ENCODE measurements around the gene COPZ2. TPM values are rescaled to one million over a fixed set of nuclear protein-coding genes. Genes with fewer than 3 reads are reported as not detected.

Gene COPZ2
- total RNA-seq, 1 experiment from 2014 or later: 1.2 TPM

GRCh38 chr17:47982645-47983390 is 54.8 kb downstream of the COPZ2 start:
- no TSS peak for BruUV-seq (replicated peaks)
- Mint-ChIP-seq H3K4me3 (ENCODE audit: low read depth, unreplicated experiment) (no peak overlapping the region), H3K27me3 (ENCODE audit: unreplicated experiment) (no peaks in the 10 kb centered on the region), H3K27ac (ENCODE audit: unreplicated experiment) (no peak overlapping the region), H3K4me1 (ENCODE audit: low read depth, unreplicated experiment) (no peaks in the 10 kb centered on the region), H3K9me3 (ENCODE audit: low read depth, unreplicated experiment) (no peaks in the 10 kb centered on the region), H3K36me3 (ENCODE audit: insufficient read depth, unreplicated experiment) (peaks cover 66% of the 10 kb centered on the region)
- TF ChIP-seq, protein P1, sequence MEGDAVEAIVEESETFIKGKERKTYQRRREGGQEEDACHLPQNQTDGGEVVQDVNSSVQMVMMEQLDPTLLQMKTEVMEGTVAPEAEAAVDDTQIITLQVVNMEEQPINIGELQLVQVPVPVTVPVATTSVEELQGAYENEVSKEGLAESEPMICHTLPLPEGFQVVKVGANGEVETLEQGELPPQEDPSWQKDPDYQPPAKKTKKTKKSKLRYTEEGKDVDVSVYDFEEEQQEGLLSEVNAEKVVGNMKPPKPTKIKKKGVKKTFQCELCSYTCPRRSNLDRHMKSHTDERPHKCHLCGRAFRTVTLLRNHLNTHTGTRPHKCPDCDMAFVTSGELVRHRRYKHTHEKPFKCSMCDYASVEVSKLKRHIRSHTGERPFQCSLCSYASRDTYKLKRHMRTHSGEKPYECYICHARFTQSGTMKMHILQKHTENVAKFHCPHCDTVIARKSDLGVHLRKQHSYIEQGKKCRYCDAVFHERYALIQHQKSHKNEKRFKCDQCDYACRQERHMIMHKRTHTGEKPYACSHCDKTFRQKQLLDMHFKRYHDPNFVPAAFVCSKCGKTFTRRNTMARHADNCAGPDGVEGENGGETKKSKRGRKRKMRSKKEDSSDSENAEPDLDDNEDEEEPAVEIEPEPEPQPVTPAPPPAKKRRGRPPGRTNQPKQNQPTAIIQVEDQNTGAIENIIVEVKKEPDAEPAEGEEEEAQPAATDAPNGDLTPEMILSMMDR (IDR thresholded peaks at IDR 0.05; ENCODE audit: unreplicated experiment): no peak
- CTCF ChIA-PET: interaction anchor here (0.6 kb wide), 1 partner anchor 30 kb away, joined by 3 read pairs; no protein-coding TSS in a partner anchor
- DNase-seq: no peak
- intact Hi-C loops (cut with micrococcal nuclease; ENCODE audit: unreplicated experiment): no loop called here

DNA sequence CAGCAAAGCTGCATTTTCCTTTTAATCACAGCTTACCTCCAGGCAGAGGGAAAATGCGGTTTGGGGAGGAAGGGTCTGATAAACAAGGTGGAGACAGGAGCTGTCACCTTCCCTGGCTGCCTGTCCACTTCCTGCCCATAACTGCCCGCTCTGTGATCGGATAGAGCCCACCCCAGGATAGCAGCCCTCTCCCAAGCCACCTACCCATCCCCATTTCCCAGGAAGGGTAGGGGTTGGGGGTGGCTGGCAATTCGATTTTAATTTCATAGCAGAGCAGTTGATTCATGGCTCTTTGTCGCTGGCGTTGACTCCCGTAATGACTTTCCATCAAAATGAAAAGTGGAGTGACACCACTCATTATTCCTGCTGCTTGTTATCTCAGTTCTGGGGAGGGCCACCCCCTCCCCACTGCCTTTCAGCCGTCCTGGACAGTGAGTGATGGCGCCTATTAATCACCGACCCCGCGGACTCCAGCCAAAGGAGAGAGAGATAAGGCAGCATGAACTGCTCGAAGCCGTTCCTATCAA is 55.4 kb downstream of the COPZ2 start:
- intact Hi-C loops (cut with micrococcal nuclease; ENCODE audit: unreplicated experiment): no loop called here
- peaks cover 70% of the 10 kb centered on the region for H3K36me3 Mint-ChIP-seq (ENCODE audit: insufficient read depth, unreplicated experiment)
- TF ChIP-seq, protein P1 (IDR thresholded peaks at IDR 0.05; ENCODE audit: unreplicated experiment): no peak
- no peaks in the 10 kb centered on the region for H3K4me1 Mint-ChIP-seq (ENCODE audit: low read depth, unreplicated experiment)
- no peak overlapping the region for H3K4me3 Mint-ChIP-seq (ENCODE audit: low read depth, unreplicated experiment)
- H3K27ac Mint-ChIP-seq (ENCODE audit: unreplicated experiment): no peak overlapping the region
- H3K27me3 Mint-ChIP-seq (ENCODE audit: unreplicated experiment): no peaks in the 10 kb centered on the region
- BruUV-seq (replicated peaks): no TSS peak
- H3K9me3 Mint-ChIP-seq (ENCODE audit: low read depth, unreplicated experiment): no peaks in the 10 kb centered on the region
- no peak for DNase-seq
- CTCF ChIA-PET: interaction anchor here (1.6 to 2.0 kb wide), 2 partner anchors 29 to 36 kb away, joined by 4 read pairs; no protein-coding TSS in a partner anchor

- TF ChIP-seq, protein P1 (IDR thresholded peaks at IDR 0.05; ENCODE audit: unreplicated experiment): no peak
- no peaks in the 10 kb centered on the region for H3K4me1 Mint-ChIP-seq (ENCODE audit: low read depth, unreplicated experiment)
- no peaks in the 10 kb centered on the region for H3K27me3 Mint-ChIP-seq (ENCODE audit: unreplicated experiment)
- BruUV-seq (replicated peaks): TSS peak; percentile 89
- H3K4me3 Mint-ChIP-seq (ENCODE audit: low read depth, unreplicated experiment): no peak overlapping the region
- H3K27ac Mint-ChIP-seq (ENCODE audit: unreplicated experiment): no peak overlapping the region
- CTCF ChIA-PET: interaction anchor here (1.6 to 2.0 kb wide), 2 partner anchors 30 to 37 kb away, joined by 4 read pairs; no protein-coding TSS in a partner anchor
- H3K9me3 Mint-ChIP-seq (ENCODE audit: low read depth, unreplicated experiment): no peaks in the 10 kb centered on the region
- intact Hi-C loops (cut with micrococcal nuclease; ENCODE audit: unreplicated experiment): no loop called here
- H3K36me3 Mint-ChIP-seq (ENCODE audit: insufficient read depth, unreplicated experiment): peaks cover 70% of the 10 kb centered on the region
- DNase-seq: no peak
Observed at GRCh38 chr17:47981462-47981861, 56.1 kb downstream of the COPZ2 start.

DNA sequence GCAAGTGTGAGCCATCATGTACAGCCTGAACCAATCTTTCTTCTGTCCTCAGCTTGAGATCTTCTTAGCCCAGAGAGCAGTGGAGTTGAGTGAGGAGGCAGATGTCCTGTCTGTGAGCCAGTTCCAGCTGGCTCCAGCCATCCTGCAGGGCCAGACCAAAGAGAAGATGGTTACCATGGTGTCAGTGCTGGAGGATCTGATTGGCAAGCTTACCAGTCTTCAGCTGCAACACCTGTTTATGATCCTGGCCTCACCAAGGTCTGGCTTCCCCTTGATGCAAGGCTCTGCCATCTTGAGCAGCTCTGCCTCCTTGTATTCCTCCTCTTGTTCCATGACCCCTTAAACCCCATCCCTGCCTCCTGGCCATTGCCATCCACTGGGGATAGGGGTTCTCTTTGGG is 57.1 kb downstream of the COPZ2 start:
- Mint-ChIP-seq H3K4me1 (ENCODE audit: low read depth, unreplicated experiment) (no peaks in the 10 kb centered on the region), H3K4me3 (ENCODE audit: low read depth, unreplicated experiment) (no peak overlapping the region), H3K27me3 (ENCODE audit: unreplicated experiment) (no peaks in the 10 kb centered on the region), H3K27ac (ENCODE audit: unreplicated experiment) (no peak overlapping the region), H3K9me3 (ENCODE audit: low read depth, unreplicated experiment) (no peaks in the 10 kb centered on the region), H3K36me3 (ENCODE audit: insufficient read depth, unreplicated experiment) (peaks cover 67% of the 10 kb centered on the region)
- TF ChIP-seq, protein P1 (IDR thresholded peaks at IDR 0.05; ENCODE audit: unreplicated experiment): no peak
- DNase-seq: no peak
- CTCF ChIA-PET: interaction anchor here (1.6 to 2.0 kb wide), 2 partner anchors 31 to 38 kb away, joined by 4 read pairs; no protein-coding TSS in a partner anchor
- intact Hi-C loops (cut with micrococcal nuclease; ENCODE audit: unreplicated experiment): no loop called here
- BruUV-seq (replicated peaks): no TSS peak

All from Calu3 (cell line).